Subcutaneous abdominal adipose tissue (tissue), 5 donors: Measurements from ENCODE around the gene ADARB2.

Source experiments
- H3K27ac ChIP-seq: one replicate; pipeline ENCODE4 v1.7.0; 2013; ENCODE audit warnings: low read depth, mild to moderate bottlenecking, inconsistent platforms, low read length, moderate library complexity
- H3K27me3 ChIP-seq, 5 donors: one replicate each; pipeline ENCODE4 v1.7.0; 2013; ENCODE audit warnings: low read length in 5 of 5, inconsistent platforms in 1 of 5; ENCODE audit not compliant: control insufficient read depth in 5 of 5, insufficient read depth in 4 of 5
- H3K36me3 ChIP-seq, 5 donors: one replicate each; pipeline ENCODE4 v1.7.0; 2013; ENCODE audit warnings: low read length in 5 of 5; ENCODE audit not compliant: control insufficient read depth in 5 of 5, insufficient read depth in 5 of 5
- H3K4me1 ChIP-seq, 5 donors: one replicate each; pipeline ENCODE4 v1.7.0; 2013; ENCODE audit warnings: low read length in 5 of 5, mild to moderate bottlenecking in 3 of 5, moderate library complexity in 1 of 5; ENCODE audit not compliant: control insufficient read depth in 5 of 5, insufficient read depth in 5 of 5
- H3K4me3 ChIP-seq, 5 donors: one replicate each; pipeline ENCODE4 v1.7.0; 2013; ENCODE audit warnings: low read length in 5 of 5, low read depth in 1 of 5
- H3K9ac ChIP-seq, 5 donors: one replicate each; pipeline ENCODE4 v1.7.0; 2013; ENCODE audit warnings: low read length in 5 of 5, mild to moderate bottlenecking in 4 of 5, moderate library complexity in 3 of 5
- H3K9me3 ChIP-seq, 5 donors: one replicate each; pipeline ENCODE4 v1.7.0; 2013; ENCODE audit warnings: low read length in 5 of 5; ENCODE audit not compliant: control insufficient read depth in 5 of 5
- donor health status: healthy.
- donor health status: healthy.
- donor health status: healthy.
- donor health status: healthy.
- donor health status: healthy.

The ADARB2 gene

DNA sequence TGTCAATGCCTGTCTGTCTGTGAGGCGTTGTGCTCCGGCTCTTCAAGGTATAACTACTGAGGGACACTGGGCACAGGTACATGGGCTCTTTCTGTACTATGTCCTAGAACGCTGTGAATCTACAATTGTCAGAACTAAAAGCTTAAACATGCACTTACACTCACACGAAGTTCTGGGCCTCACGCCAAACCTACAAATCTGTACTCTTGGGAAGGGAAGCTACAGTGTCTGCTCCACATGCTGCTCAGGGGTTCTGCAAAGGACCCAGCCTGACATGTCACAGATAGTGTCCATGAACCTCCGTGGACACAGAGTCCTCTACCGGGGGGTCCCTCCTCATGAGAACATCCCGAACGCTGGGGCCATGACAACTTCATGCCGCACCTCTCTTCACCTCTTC, 412.4 kb downstream of the ADARB2 start:
- H3K36me3 ChIP-seq = no peaks in the 10 kb centered on the region
- no peak overlapping the region for H3K4me3 ChIP-seq
- H3K9ac ChIP-seq = no peak overlapping the region
- H3K4me1 ChIP-seq = peaks cover 0 to under 1% (median 0%) of the 10 kb centered on the region in 5 donors
- peaks cover 0 to 7% (median 2%) of the 10 kb centered on the region in 5 donors for H3K27me3 ChIP-seq
- no peak overlapping the region for H3K27ac ChIP-seq
- peaks cover 0 to 4% (median 0%) of the 10 kb centered on the region in 5 donors for H3K9me3 ChIP-seq

DNA sequence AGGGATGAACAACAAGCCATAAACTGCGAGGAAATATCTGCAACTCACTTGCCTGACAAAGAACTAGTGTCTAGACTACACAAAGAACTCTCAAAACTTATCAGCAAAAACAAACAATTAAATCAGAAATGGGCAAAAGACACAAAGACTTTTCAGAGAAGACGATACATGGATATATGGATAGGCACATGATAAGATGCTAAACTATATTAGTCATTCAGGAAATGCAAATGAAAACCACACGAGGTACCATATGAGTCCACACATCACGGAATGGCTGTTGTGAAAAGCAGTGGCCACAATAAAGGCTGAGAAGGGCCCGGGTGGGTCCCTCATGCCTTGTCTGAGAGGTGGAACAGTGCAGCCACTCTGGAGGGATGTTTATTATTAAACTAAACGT, 413.4 kb downstream of the ADARB2 start:
- peaks cover 0 to 4% (median 0%) of the 10 kb centered on the region in 5 donors for H3K9me3 ChIP-seq
- H3K4me3 ChIP-seq = no peak overlapping the region
- peaks cover 0 to 7% (median 2%) of the 10 kb centered on the region in 5 donors for H3K27me3 ChIP-seq

DNA sequence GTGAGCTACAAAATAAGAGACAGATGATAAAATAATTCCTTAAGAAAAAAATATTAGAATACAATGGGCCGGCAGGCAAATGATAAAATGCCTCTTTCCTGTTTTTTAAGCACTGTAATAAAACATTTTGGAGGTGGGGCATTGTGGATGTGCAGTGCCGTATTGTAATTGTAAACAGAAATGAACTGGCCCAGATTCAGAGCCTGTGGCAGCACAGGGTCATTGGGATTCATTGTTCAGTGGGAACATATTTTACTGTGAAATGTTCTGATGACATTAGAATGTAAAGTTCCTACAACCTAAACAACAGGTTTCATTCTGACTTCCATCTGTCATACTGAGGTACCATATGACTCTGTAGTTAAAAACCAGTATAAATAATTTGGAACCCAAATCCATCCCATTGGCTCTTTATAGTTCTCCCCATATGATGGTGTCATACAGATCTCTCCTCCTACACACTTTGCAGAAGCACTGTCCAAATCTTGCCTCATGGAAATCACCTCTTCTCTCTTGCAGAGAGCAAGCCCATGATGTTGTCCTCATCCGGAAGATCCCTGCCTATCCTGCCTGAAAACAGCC, 416.5 kb downstream of the ADARB2 start:
- Histone ChIP-seq H3K4me3 (no peak overlapping the region), H3K36me3 (no peaks in the 10 kb centered on the region), H3K9ac (no peak overlapping the region), H3K9me3 (peaks cover 0 to 4% (median 0%) of the 10 kb centered on the region in 5 donors), H3K4me1 (no peaks in the 10 kb centered on the region), H3K27ac (no peak overlapping the region), H3K27me3 (peaks cover 0 to 11% (median 2%) of the 10 kb centered on the region in 5 donors)

More for the DNA sequence above, 413.4 kb downstream of the ADARB2 start:
- Histone ChIP-seq H3K36me3 (no peaks in the 10 kb centered on the region), H3K27ac (no peak overlapping the region), H3K9ac (no peak overlapping the region), H3K4me1 (no peaks in the 10 kb centered on the region)

DNA sequence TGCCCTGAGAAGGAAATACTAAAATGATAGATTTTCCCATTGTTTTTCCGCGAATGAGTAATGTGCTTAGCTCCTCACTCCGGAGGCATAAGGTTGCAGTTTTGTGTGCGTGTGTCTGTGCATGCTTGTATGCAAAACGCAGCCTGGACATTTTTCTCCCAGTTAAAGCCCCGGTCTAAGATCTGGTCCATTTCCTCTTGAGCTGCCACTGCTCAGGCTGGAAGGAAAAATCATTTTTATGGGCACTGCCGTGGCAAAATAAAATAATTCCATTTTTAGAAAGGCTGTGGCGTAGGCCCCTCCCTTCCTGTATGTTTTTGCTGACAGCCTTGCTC, 420.5 kb downstream of the ADARB2 start:
- Histone ChIP-seq H3K36me3 (no peaks in the 10 kb centered on the region), H3K4me3 (no peak overlapping the region), H3K9ac (no peak overlapping the region), H3K9me3 (no peaks in the 10 kb centered on the region), H3K4me1 (no peaks in the 10 kb centered on the region), H3K27ac (no peak overlapping the region), H3K27me3 (peaks cover 4 to 10% (median 7%) of the 10 kb centered on the region in 5 donors)

DNA sequence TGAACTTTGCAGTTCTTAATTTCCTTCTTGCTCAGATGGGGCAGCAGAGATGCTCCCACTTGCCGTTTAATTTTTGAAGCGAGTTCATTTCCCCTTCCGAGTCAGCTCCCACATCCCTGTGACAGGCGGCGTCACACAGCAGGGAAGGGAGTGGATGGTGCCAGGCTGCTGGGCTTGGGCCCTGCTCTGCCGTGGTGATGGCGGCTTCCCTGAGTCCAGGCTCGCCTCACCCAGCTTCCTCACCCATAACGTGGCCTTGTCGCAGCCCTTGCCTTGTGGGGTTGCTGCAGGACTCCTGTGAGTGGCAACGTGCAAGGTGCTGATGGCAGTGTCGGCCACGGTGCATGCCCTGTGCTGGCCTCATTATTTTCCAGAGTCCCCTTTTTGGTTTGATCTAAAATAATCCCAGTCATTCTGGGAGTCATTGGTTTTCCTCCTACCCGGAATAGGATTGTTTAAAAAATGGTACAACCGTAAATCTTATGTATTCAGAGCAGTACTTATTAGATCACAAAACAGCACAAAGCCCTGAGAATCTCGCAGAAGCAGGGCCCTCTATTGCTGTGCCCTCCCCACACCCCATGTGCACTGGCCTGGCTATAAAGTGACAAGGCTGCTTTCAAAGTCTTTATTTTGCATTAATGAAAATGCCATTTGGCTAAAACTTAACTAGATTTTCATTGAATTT, 421.1 kb downstream of the ADARB2 start:
- Histone ChIP-seq H3K27me3 (peaks cover 3 to 10% (median 7%) of the 10 kb centered on the region in 5 donors), H3K9me3 (no peaks in the 10 kb centered on the region), H3K27ac (no peak overlapping the region), H3K9ac (no peak overlapping the region), H3K36me3 (no peaks in the 10 kb centered on the region), H3K4me3 (no peak overlapping the region), H3K4me1 (no peaks in the 10 kb centered on the region)

DNA sequence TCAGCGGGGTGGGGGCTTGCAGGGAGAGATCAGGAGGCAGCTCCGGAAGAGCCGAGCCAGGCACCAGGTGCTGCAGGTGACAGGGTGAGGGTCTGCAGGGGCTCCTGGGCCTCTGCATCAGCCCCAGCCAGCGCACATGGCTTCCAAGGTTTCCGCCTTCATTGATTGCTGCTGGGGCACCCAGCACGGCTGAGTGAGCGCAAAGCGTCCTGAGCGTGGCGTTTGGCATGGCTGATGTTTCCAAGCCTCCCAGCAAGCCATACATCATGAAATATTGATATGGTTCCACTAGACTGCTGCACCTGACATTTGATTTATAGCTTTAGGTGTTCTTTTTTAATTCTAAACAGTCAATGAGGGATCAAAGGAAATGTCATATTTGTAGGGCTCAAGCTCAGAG, 422.1 kb downstream of the ADARB2 start:
- peaks cover 3 to 10% (median 10%) of the 10 kb centered on the region in 5 donors for H3K27me3 ChIP-seq
- H3K36me3 ChIP-seq = no peaks in the 10 kb centered on the region
- no peak overlapping the region for H3K27ac ChIP-seq
- no peaks in the 10 kb centered on the region for H3K4me1 ChIP-seq
- no peak overlapping the region for H3K9ac ChIP-seq
- H3K9me3 ChIP-seq = no peaks in the 10 kb centered on the region
- H3K4me3 ChIP-seq = no peak overlapping the region

DNA sequence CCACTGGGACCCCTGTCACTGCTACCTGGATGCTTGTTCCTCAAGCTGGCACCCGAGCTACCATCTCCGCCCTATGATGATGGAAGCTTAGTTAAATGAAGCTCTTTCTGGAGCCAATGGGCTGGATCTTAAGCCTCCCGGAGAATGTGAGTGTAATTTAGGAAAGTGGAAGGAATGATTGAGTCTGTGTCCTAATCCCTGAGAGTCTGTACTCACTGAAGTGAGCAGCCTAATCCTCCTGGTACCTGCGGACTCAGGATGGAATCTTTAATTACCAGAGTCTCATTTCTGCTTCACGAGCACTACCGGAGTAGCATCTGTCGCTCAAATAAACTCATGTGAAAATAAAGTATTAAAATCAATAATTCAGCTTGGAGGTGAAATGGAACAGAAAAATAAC, 425.6 kb downstream of the ADARB2 start:
- no peak overlapping the region for H3K9ac ChIP-seq
- H3K27ac ChIP-seq = no peak overlapping the region
- H3K9me3 ChIP-seq = no peaks in the 10 kb centered on the region
- H3K36me3 ChIP-seq = no peaks in the 10 kb centered on the region
- H3K4me3 ChIP-seq = no peak overlapping the region
- no peaks in the 10 kb centered on the region for H3K4me1 ChIP-seq
- H3K27me3 ChIP-seq = peaks cover 3 to 13% (median 10%) of the 10 kb centered on the region in 5 donors

DNA sequence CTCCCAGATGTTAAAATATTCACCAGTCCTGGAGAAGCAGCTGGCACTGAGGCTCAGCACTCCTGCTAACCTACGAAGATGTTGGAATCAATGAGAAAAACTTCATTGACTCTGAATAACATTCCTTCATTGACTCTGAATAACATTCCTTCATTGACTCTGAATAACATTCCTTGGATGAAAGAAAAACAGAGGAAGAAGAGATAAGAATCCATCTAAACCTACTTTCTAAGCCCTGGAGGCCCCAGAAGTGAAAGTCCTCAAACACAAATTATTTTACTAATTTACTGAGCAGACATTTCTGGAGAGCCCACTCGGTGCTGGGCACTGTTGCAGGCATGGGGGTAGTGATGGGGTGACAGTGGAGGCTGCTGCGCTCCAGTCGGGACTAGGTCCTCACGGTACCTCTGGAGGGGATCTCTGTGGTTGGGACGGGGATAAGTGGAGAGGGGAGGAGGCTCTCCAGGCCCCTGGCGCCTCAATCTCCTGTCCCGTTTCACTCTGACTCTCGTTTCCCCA, 427.0 kb downstream of the ADARB2 start:
- peaks cover 3 to 13% (median 6%) of the 10 kb centered on the region in 5 donors for H3K27me3 ChIP-seq
- no peaks in the 10 kb centered on the region for H3K4me1 ChIP-seq
- H3K27ac ChIP-seq = no peak overlapping the region
- no peaks in the 10 kb centered on the region for H3K9me3 ChIP-seq
- no peak overlapping the region for H3K4me3 ChIP-seq
- H3K36me3 ChIP-seq = no peaks in the 10 kb centered on the region
- no peak overlapping the region for H3K9ac ChIP-seq

DNA sequence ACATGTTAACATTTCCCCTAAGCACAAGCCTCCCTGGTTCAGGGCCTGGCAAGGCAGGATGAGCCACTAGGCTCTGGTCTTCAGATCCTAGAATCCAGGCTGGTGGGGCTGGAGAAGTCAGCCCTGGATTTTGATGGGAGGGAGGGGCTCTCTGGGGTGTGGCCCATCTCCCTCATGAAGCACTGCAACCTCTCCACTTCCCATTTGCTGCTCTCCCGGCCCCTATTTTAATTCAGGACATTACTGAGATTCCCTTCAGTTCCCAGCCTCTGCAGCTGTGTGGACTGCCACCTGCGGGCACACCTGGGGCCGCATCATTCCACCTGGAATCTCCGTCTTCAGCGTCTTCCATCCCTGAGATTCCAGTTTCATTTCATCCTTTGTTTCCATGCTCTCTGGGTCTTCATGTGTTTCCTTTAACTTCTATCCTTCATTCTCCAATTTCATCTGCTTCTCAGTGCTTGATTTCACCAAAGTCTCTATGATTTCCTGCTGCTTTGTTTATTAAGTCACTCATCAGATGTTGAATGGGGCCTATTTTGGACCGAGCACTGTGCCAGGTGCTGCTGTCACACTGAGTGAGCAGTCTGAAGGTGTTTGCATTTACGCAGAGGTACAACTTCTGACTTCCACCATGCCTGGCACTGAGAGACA, 427.6 kb downstream of the ADARB2 start:
- Histone ChIP-seq H3K4me1 (no peaks in the 10 kb centered on the region), H3K4me3 (no peak overlapping the region), H3K27me3 (peaks cover 3 to 12% (median 6%) of the 10 kb centered on the region in 5 donors), H3K27ac (no peak overlapping the region), H3K9ac (no peak overlapping the region), H3K36me3 (no peaks in the 10 kb centered on the region), H3K9me3 (no peaks in the 10 kb centered on the region)

DNA sequence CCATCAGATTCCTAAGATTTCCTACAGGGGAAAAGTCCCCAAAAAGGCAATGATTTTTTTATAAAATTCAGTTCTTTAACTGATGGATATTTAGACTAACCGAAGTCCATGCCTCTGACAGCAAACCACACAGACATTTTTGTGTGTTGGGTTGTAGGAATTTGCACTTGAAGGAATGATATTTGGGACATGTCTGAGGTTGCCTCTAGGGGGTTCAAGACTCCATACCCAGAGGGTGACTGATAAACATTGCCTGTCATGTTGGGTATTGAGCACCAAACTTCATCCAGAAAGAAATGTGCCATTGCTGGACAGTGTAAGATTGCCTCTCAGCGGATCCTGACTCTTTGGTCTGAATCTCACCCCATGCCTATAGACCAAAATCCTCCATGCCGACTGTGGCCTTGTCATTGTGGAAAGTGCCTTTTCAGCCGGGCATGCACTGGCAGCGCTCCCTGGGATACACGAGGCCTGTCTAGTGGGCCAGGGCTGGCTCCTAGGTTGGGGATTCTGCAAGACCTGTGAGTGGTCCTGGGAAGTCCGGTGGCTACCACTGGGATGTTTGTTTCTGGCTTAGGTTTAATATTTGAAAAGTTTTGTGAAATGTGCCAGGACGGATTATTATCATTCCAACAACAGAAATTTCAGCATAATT, 428.2 kb downstream of the ADARB2 start:
- no peak overlapping the region for H3K4me3 ChIP-seq
- no peaks in the 10 kb centered on the region for H3K9me3 ChIP-seq
- H3K4me1 ChIP-seq = no peaks in the 10 kb centered on the region
- no peak overlapping the region for H3K27ac ChIP-seq
- peaks cover 0 to 7% (median 6%) of the 10 kb centered on the region in 5 donors for H3K27me3 ChIP-seq
- H3K36me3 ChIP-seq = no peaks in the 10 kb centered on the region
- H3K9ac ChIP-seq = no peak overlapping the region
